WTC11 (cell line): ENCODE measurements around the gene FAM47E. TPM values are rescaled to one million over a fixed set of nuclear protein-coding genes. Genes with fewer than 3 reads are reported as not detected.

Experiments
- ATAC-seq: fragments of 200-7000 bp; cut with Tn5 transposase; 2 replicates; pipeline ENCODE4 v1.10.0; 2021; ENCODE audit warnings: mild to moderate bottlenecking, moderate library complexity
- CTCF ChIA-PET: fragments of 300-600 bp; sonication (Branson Sonifier 250); formaldehyde crosslinking; loops from one replicate; lab custom pipeline; 2021; ENCODE audit warnings: antibody characterized with exemption; lab: Charles Lee
- POLR2A ChIA-PET: fragments of 350-600 bp; sonication (Branson Sonifier 250); formaldehyde crosslinking; loops from one replicate; lab custom pipeline; 2021; ENCODE audit warnings: antibody characterized with exemption; lab: Charles Lee
- DNase-seq: peaks from one replicate; pipeline ENCODE4 v3.0.0; 2021; ENCODE audit warnings: low spot score
- H3K27ac Mint-ChIP-seq: 2 replicates; pipeline ENCODE4 v1.8.0; 2021; ENCODE audit warnings: mixed read lengths
- H3K27me3 Mint-ChIP-seq: 2 replicates; pipeline ENCODE4 v1.8.0; 2021; ENCODE audit warnings: low read depth, mild to moderate bottlenecking, moderate library complexity, mixed read lengths
- H3K36me3 Mint-ChIP-seq: 2 replicates; pipeline ENCODE4 v1.8.0; 2021; ENCODE audit warnings: mixed read lengths
- H3K4me1 Mint-ChIP-seq: 2 replicates; pipeline ENCODE4 v1.8.0; 2022; ENCODE audit warnings: mixed read lengths
- H3K4me3 Mint-ChIP-seq: 2 replicates; pipeline ENCODE4 v1.8.0; 2021; ENCODE audit warnings: mild to moderate bottlenecking, moderate library complexity, mixed read lengths
- H3K9me3 Mint-ChIP-seq: 2 replicates; pipeline ENCODE4 v1.8.0; 2021; ENCODE audit warnings: mixed read lengths
- ATF1 ChIP-seq: sonication (generic); formaldehyde crosslinking; IDR thresholded peaks from 2 replicates; pipeline ENCODE4 v1.8.1; 2023; ENCODE audit warnings: mild to moderate bottlenecking, moderate library complexity, missing genetic modification reagents
- ELF4 ChIP-seq: sonication (generic); formaldehyde crosslinking; IDR thresholded peaks from 2 replicates; pipeline ENCODE4 v1.8.1; 2022; ENCODE audit warnings: low read depth, mild to moderate bottlenecking, moderate library complexity, missing genetic modification reagents
- GRHL2 ChIP-seq: fragments of 250-450 bp; sonication (Bioruptor Pico); IDR thresholded peaks from 2 replicates; pipeline ENCODE4 v1.8.0; 2022; ENCODE audit warnings: mild to moderate bottlenecking, moderate library complexity; ENCODE audit not compliant: insufficient replicate concordance, severe bottlenecking
- JUN ChIP-seq: sonication (generic); formaldehyde crosslinking; IDR thresholded peaks from 2 replicates; pipeline ENCODE4 v1.8.0; 2023; ENCODE audit warnings: mild to moderate bottlenecking, missing genetic modification reagents
- OVOL2 ChIP-seq: fragments of 250-450 bp; sonication (Bioruptor Pico); IDR thresholded peaks from 2 replicates; pipeline ENCODE4 v1.9.0; 2021; ENCODE audit warnings: mild to moderate bottlenecking, borderline replicate concordance
- SP1 ChIP-seq: sonication (generic); formaldehyde crosslinking; conservative IDR thresholded peaks from 2 replicates; pipeline ENCODE4 v1.8.1; 2022; ENCODE audit warnings: missing genetic modification reagents
- TEAD4 ChIP-seq: sonication (generic); formaldehyde crosslinking; IDR thresholded peaks from 2 replicates; pipeline ENCODE4 v1.8.0; 2022; ENCODE audit warnings: mild to moderate bottlenecking, missing genetic modification reagents
- ZNF121 ChIP-seq: sonication (generic); formaldehyde crosslinking; IDR thresholded peaks from 2 replicates; pipeline ENCODE4 v1.8.0; 2023; ENCODE audit warnings: missing genetic modification reagents
- ZNF263 ChIP-seq: sonication (generic); formaldehyde crosslinking; IDR thresholded peaks from 2 replicates; pipeline ENCODE4 v1.8.1; 2022; ENCODE audit warnings: low read depth, mild to moderate bottlenecking, moderate library complexity, missing genetic modification reagents
- ZNF671 ChIP-seq: fragments of 250-450 bp; sonication (Bioruptor Pico); IDR thresholded peaks from 2 replicates; pipeline ENCODE4 v1.8.0; 2021; ENCODE audit warnings: mild to moderate bottlenecking
- total RNA-seq: library from RNA; stranded (reverse); gene quantifications from 3 replicates; pipeline ENCODE4 v1.2.3, GENCODE V29; 2021
- TF ChIP-seq, protein P1 (sequence below): sonication (generic); formaldehyde crosslinking; IDR thresholded peaks from 2 replicates; pipeline ENCODE4 v1.8.1; 2023; ENCODE audit warnings: mild to moderate bottlenecking, missing genetic modification reagents, moderate library complexity
- TF ChIP-seq, protein P2 (sequence below): fragments of 250-450 bp; sonication (Bioruptor Pico); IDR thresholded peaks from 2 replicates; pipeline ENCODE4 v1.9.0; 2021; ENCODE audit warnings: moderate library complexity, mild to moderate bottlenecking, inconsistent platforms, borderline replicate concordance
- TF ChIP-seq, protein P3 (sequence below): fragments of 250-450 bp; sonication (Bioruptor Pico); IDR thresholded peaks from 2 replicates; pipeline ENCODE4 v2.1.2; 2022; ENCODE audit warnings: mild to moderate bottlenecking, moderate library complexity
- TF ChIP-seq, protein P4 (sequence below): sonication (generic); formaldehyde crosslinking; IDR thresholded peaks from 2 replicates; pipeline ENCODE4 v1.8.1; 2022; ENCODE audit warnings: missing genetic modification reagents, borderline replicate concordance
- TF ChIP-seq, protein P5 (sequence below): sonication (generic); formaldehyde crosslinking; IDR thresholded peaks from 2 replicates; pipeline ENCODE4 v1.8.0; 2022; ENCODE audit warnings: mild to moderate bottlenecking, missing genetic modification reagents
- TF ChIP-seq, protein P6 (sequence below): fragments of 250-450 bp; sonication (Bioruptor Pico); IDR thresholded peaks from 2 replicates; pipeline ENCODE4 v1.9.0; 2021; ENCODE audit warnings: mild to moderate bottlenecking
- TF ChIP-seq, protein P7 (sequence below): sonication (generic); formaldehyde crosslinking; IDR thresholded peaks from 2 replicates; pipeline ENCODE4 v1.8.1; 2022; ENCODE audit warnings: mild to moderate bottlenecking, missing genetic modification reagents, moderate library complexity, borderline replicate concordance
- TF ChIP-seq, protein P8 (sequence below): fragments of 250-450 bp; sonication (Bioruptor Pico); IDR thresholded peaks from 2 replicates; pipeline ENCODE4 v1.9.0; 2021; ENCODE audit warnings: mild to moderate bottlenecking
- TF ChIP-seq, protein P9 (sequence below): sonication (generic); formaldehyde crosslinking; IDR thresholded peaks from 2 replicates; pipeline ENCODE4 v1.8.0; 2022; ENCODE audit warnings: missing genetic modification reagents

The FAM47E gene
- total RNA-seq, 1 experiment from 2014 or later: 1.4 TPM

DNA sequence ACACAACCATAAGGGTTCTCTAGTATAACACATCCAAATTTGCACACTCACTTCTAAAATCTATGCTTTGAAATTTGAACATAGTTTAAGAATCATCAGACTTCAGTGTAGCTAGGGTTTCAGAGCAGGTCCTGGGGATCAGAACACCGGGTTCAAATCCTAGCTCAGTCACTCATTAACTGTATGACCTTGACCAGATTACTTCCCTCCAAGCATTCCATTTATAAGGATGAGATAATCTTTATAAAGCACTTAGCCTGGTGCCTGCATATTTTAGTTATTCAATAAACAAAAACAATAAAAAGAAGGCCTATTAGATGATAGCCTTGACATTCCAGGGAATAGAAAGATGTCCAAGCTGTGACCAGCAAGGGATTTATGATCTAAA lies 50.2 kb downstream of the FAM47E start:
- Mint-ChIP-seq H3K9me3 (peaks cover 19% of the 10 kb centered on the region), H3K36me3 (peaks cover 10% of the 10 kb centered on the region), H3K27me3 (peaks cover 30% of the 10 kb centered on the region), H3K27ac (no peak overlapping the region), H3K4me1 (peaks cover 6% of the 10 kb centered on the region), H3K4me3 (no peak overlapping the region)
- no peak for DNase-seq
- ChIA-PET POLR2A (interaction anchor here (0.5 kb wide), 1 partner anchor 83 kb away, joined by 3 read pairs; no protein-coding TSS in a partner anchor), CTCF (interaction anchor here (0.7 to 2.2 kb wide), 2 partner anchors 9 to 122 kb away, joined by 3 to 7 read pairs; no protein-coding TSS in a partner anchor)
- no peak for TF ChIP-seq ZNF671 (CRISPR knock-in tag)
- TF ChIP-seq, protein P1, sequence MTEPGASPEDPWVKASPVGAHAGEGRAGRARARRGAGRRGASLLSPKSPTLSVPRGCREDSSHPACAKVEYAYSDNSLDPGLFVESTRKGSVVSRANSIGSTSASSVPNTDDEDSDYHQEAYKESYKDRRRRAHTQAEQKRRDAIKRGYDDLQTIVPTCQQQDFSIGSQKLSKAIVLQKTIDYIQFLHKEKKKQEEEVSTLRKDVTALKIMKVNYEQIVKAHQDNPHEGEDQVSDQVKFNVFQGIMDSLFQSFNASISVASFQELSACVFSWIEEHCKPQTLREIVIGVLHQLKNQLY (CRISPR knock-in tag): no peak
- TF ChIP-seq GRHL2: no peak
- TF ChIP-seq, protein P2, sequence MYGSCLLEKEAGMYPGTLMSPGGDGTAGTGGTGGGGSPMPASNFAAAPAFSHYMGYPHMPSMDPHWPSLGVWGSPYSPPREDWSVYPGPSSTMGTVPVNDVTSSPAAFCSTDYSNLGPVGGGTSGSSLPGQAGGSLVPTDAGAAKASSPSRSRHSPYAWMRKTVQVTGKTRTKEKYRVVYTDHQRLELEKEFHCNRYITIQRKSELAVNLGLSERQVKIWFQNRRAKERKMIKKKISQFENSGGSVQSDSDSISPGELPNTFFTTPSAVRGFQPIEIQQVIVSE: no peak
- no peak for TF ChIP-seq SP1
- no peak for TF ChIP-seq OVOL2 (CRISPR knock-in tag)
- no peak for TF ChIP-seq JUN
- TF ChIP-seq ELF4: no peak
- TF ChIP-seq ZNF121 (CRISPR knock-in tag): no peak
- no peak for TF ChIP-seq TEAD4 (CRISPR knock-in tag)
- ATAC-seq: no peak

DNA sequence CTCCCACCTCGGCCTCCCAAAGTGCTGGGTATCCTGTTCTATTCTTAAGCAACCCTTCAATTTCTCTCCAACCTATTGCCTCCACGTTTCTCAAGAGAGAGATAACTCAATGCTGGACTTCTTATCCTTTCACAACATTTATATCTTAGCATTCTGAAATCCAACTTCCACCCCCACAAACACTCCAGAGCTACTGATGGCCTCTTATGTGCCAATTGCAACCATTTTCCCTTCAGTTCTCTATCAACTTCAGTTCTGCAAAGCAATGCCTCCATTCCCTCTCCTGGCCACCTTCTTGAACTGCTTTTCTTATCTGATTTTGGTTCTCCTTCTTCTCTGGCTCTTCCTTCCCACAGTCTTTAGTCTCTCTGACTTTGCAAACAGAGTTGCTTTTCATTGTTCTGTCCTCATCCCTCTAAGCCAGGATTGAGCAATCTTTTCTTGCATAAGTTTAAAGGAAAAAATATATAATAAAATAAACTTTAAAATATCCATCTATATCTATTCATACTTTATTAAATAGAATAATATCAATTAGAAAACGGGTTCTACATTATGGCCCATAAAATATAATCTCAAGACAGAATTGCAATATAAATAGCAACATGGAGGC lies 51.4 kb downstream of the FAM47E start:
- no peak overlapping the region for H3K27ac Mint-ChIP-seq
- ATAC-seq: no peak
- peaks cover 9% of the 10 kb centered on the region for H3K9me3 Mint-ChIP-seq
- H3K36me3 Mint-ChIP-seq: peaks cover 6% of the 10 kb centered on the region; the same call in 1 of the 2 replicates
- DNase-seq: no peak
- peaks cover 30% of the 10 kb centered on the region for H3K27me3 Mint-ChIP-seq
- ChIA-PET POLR2A (no interaction called here), CTCF (interaction anchor here (2.2 kb wide), 1 partner anchor 123 kb away, joined by 7 read pairs; no protein-coding TSS in a partner anchor)
- no peak overlapping the region for H3K4me3 Mint-ChIP-seq
- peaks cover 9% of the 10 kb centered on the region for H3K4me1 Mint-ChIP-seq
- TF ChIP-seq, protein P3, sequence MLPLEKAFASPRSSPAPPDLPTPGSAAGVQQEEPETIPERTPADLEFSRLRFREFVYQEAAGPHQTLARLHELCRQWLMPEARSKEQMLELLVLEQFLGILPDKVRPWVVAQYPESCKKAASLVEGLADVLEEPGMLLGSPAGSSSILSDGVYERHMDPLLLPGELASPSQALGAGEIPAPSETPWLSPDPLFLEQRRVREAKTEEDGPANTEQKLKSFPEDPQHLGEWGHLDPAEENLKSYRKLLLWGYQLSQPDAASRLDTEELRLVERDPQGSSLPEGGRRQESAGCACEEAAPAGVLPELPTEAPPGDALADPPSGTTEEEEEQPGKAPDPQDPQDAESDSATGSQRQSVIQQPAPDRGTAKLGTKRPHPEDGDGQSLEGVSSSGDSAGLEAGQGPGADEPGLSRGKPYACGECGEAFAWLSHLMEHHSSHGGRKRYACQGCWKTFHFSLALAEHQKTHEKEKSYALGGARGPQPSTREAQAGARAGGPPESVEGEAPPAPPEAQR (CRISPR knock-in tag): no peak
- TF ChIP-seq, protein P4, sequence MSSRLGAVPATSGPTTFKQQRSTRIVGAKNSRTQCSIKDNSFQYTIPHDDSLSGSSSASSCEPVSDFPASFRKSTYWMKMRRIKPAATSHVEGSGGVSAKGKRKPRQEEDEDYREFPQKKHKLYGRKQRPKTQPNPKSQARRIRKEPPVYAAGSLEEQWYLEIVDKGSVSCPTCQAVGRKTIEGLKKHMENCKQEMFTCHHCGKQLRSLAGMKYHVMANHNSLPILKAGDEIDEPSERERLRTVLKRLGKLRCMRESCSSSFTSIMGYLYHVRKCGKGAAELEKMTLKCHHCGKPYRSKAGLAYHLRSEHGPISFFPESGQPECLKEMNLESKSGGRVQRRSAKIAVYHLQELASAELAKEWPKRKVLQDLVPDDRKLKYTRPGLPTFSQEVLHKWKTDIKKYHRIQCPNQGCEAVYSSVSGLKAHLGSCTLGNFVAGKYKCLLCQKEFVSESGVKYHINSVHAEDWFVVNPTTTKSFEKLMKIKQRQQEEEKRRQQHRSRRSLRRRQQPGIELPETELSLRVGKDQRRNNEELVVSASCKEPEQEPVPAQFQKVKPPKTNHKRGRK: no peak
- TF ChIP-seq, protein P5, sequence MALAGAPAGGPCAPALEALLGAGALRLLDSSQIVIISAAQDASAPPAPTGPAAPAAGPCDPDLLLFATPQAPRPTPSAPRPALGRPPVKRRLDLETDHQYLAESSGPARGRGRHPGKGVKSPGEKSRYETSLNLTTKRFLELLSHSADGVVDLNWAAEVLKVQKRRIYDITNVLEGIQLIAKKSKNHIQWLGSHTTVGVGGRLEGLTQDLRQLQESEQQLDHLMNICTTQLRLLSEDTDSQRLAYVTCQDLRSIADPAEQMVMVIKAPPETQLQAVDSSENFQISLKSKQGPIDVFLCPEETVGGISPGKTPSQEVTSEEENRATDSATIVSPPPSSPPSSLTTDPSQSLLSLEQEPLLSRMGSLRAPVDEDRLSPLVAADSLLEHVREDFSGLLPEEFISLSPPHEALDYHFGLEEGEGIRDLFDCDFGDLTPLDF (CRISPR knock-in tag): no peak
- TF ChIP-seq, protein P6, sequence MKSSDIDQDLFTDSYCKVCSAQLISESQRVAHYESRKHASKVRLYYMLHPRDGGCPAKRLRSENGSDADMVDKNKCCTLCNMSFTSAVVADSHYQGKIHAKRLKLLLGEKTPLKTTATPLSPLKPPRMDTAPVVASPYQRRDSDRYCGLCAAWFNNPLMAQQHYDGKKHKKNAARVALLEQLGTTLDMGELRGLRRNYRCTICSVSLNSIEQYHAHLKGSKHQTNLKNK (CRISPR knock-in tag): no peak
- TF ChIP-seq, protein P7, sequence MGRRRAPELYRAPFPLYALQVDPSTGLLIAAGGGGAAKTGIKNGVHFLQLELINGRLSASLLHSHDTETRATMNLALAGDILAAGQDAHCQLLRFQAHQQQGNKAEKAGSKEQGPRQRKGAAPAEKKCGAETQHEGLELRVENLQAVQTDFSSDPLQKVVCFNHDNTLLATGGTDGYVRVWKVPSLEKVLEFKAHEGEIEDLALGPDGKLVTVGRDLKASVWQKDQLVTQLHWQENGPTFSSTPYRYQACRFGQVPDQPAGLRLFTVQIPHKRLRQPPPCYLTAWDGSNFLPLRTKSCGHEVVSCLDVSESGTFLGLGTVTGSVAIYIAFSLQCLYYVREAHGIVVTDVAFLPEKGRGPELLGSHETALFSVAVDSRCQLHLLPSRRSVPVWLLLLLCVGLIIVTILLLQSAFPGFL (CRISPR knock-in tag): no peak
- no peak for TF ChIP-seq ZNF263 (CRISPR knock-in tag)
- no peak for TF ChIP-seq ELF4
- no peak for TF ChIP-seq TEAD4 (CRISPR knock-in tag)
- TF ChIP-seq ATF1 (CRISPR knock-in tag): no peak
- TF ChIP-seq, protein P8, sequence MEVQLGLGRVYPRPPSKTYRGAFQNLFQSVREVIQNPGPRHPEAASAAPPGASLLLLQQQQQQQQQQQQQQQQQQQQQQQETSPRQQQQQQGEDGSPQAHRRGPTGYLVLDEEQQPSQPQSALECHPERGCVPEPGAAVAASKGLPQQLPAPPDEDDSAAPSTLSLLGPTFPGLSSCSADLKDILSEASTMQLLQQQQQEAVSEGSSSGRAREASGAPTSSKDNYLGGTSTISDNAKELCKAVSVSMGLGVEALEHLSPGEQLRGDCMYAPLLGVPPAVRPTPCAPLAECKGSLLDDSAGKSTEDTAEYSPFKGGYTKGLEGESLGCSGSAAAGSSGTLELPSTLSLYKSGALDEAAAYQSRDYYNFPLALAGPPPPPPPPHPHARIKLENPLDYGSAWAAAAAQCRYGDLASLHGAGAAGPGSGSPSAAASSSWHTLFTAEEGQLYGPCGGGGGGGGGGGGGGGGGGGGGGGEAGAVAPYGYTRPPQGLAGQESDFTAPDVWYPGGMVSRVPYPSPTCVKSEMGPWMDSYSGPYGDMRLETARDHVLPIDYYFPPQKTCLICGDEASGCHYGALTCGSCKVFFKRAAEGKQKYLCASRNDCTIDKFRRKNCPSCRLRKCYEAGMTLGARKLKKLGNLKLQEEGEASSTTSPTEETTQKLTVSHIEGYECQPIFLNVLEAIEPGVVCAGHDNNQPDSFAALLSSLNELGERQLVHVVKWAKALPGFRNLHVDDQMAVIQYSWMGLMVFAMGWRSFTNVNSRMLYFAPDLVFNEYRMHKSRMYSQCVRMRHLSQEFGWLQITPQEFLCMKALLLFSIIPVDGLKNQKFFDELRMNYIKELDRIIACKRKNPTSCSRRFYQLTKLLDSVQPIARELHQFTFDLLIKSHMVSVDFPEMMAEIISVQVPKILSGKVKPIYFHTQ: no peak
- TF ChIP-seq, protein P9, sequence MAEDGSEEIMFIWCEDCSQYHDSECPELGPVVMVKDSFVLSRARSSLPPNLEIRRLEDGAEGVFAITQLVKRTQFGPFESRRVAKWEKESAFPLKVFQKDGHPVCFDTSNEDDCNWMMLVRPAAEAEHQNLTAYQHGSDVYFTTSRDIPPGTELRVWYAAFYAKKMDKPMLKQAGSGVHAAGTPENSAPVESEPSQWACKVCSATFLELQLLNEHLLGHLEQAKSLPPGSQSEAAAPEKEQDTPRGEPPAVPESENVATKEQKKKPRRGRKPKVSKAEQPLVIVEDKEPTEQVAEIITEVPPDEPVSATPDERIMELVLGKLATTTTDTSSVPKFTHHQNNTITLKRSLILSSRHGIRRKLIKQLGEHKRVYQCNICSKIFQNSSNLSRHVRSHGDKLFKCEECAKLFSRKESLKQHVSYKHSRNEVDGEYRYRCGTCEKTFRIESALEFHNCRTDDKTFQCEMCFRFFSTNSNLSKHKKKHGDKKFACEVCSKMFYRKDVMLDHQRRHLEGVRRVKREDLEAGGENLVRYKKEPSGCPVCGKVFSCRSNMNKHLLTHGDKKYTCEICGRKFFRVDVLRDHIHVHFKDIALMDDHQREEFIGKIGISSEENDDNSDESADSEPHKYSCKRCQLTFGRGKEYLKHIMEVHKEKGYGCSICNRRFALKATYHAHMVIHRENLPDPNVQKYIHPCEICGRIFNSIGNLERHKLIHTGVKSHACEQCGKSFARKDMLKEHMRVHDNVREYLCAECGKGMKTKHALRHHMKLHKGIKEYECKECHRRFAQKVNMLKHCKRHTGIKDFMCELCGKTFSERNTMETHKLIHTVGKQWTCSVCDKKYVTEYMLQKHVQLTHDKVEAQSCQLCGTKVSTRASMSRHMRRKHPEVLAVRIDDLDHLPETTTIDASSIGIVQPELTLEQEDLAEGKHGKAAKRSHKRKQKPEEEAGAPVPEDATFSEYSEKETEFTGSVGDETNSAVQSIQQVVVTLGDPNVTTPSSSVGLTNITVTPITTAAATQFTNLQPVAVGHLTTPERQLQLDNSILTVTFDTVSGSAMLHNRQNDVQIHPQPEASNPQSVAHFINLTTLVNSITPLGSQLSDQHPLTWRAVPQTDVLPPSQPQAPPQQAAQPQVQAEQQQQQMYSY (CRISPR knock-in tag): no peak
